Coronary artery (tissue), 2 donors: ENCODE measurements around the gene CBR4.

Experiments
- DNase-seq: peaks from one replicate; pipeline ENCODE4 v3.0.0-alpha.2; 2017; ENCODE audit warnings: low spot score
- H3K27ac ChIP-seq, 2 donors: fragments of 200-600 bp; sonication (generic); one replicate each; pipeline ENCODE4 v1.5.1; 2016 to 2019
- H3K4me3 ChIP-seq: fragments of 200-600 bp; sonication (generic); 2 replicates; pipeline ENCODE4 v1.5.1; 2016; ENCODE audit warnings: mild to moderate bottlenecking, moderate library complexity
- TF ChIP-seq, protein P1 (sequence below): fragments of 200-600 bp; sonication (generic); IDR thresholded peaks from one replicate; pipeline ENCODE4 v1.5.1; 2019; ENCODE audit warnings: antibody characterized with exemption

The CBR4 gene

GRCh38 chr4:169032194-169032593 lies 22.1 kb upstream of the CBR4 start:
- Histone ChIP-seq H3K27ac (no peak overlapping the region), H3K4me3 (no peak overlapping the region)
- no peak for DNase-seq
- TF ChIP-seq, protein P1, sequence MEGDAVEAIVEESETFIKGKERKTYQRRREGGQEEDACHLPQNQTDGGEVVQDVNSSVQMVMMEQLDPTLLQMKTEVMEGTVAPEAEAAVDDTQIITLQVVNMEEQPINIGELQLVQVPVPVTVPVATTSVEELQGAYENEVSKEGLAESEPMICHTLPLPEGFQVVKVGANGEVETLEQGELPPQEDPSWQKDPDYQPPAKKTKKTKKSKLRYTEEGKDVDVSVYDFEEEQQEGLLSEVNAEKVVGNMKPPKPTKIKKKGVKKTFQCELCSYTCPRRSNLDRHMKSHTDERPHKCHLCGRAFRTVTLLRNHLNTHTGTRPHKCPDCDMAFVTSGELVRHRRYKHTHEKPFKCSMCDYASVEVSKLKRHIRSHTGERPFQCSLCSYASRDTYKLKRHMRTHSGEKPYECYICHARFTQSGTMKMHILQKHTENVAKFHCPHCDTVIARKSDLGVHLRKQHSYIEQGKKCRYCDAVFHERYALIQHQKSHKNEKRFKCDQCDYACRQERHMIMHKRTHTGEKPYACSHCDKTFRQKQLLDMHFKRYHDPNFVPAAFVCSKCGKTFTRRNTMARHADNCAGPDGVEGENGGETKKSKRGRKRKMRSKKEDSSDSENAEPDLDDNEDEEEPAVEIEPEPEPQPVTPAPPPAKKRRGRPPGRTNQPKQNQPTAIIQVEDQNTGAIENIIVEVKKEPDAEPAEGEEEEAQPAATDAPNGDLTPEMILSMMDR: no peak

- Histone ChIP-seq H3K4me3 (no peak overlapping the region), H3K27ac (no peak overlapping the region)
- no peak for DNase-seq
- TF ChIP-seq, protein P1: no peak
Observed at GRCh38 chr4:169031392-169031791, 21.3 kb upstream of the CBR4 start.

DNA sequence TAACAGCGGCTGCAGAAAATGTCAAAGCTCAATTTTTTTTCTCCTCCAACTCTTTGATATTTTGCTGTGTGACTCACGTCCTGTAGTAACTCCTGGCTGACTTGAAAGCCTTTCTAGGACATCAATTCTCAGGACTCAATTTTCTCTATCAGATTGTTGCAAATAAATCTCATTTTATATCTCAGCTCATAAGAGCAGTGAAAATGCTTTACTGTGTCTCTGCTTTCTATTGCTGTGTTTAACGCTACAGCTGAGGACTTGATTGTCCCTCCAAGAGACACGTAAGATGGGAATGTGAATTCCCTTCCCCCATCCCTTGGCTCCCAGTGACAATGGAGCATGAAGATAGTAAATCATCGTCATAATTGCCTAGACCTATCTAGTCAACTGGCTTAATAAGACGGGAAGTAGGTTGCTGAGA lies 20.5 kb upstream of the CBR4 start:
- no peak for DNase-seq
- no peak overlapping the region for H3K4me3 ChIP-seq
- no peak overlapping the region for H3K27ac ChIP-seq
- TF ChIP-seq, protein P1: no peak

- Histone ChIP-seq H3K4me3 (no peak overlapping the region), H3K27ac (no peak overlapping the region)
- TF ChIP-seq, protein P1: no peak
- no peak for DNase-seq
Observed at GRCh38 chr4:169029947-169030346, 19.9 kb upstream of the CBR4 start.

DNA sequence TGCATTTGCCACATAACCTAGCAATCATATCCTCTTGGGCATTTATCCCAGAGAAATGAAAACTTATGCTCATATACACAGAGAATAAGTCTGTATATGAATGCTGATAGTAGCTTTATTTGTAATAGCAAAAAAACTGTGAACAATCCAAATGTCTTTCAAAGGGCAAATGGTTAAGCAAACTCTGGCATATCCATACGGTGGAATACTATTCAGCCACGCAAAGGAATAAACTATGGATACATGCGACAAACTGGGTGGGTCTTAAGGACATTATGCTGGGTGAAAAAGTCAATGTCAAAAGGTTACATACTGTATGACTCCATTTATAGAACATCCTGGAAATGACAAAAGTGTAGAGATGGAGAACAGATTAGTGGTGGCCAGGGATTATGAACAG lies 17.6 kb upstream of the CBR4 start:
- TF ChIP-seq, protein P1: no peak
- Histone ChIP-seq H3K27ac (no peak overlapping the region), H3K4me3 (no peak overlapping the region)
- no peak for DNase-seq

DNA sequence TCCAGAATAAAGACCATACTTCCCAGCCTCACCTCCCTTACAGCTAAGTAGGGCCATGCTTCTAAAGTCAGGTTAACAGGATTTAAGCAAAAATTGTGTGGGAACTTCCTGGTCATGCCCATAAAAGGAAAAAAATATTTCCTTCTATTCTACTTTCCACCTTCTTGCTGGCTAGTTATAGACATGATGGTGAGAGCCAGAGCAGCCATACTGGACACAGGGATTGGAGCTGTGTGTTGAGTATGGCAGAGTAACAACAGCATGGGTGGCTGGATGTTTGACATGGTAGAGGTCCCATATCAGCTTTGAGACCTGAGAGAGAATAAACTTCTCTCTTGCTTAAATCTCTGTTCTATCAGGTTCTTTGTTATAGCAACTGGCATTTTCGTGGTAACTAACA lies 15.1 kb upstream of the CBR4 start:
- no peak for DNase-seq
- Histone ChIP-seq H3K4me3 (no peak overlapping the region), H3K27ac (no peak overlapping the region)
- TF ChIP-seq, protein P1: no peak

- Histone ChIP-seq H3K4me3 (no peak overlapping the region), H3K27ac (no peak overlapping the region)
- TF ChIP-seq, protein P1: no peak
- DNase-seq: no peak
Observed at GRCh38 chr4:169024762-169025161, 14.7 kb upstream of the CBR4 start.
